GM19395 (cell line): ENCODE results near the gene MVB12B.

ENCODE experiments used
- ATAC-seq: cut with Tn5 transposase; IDR thresholded peaks from one replicate; pipeline ENCODE4 v1.9.1; 2021; ENCODE audit warnings: mild to moderate bottlenecking, moderate library complexity; ENCODE audit not compliant: unreplicated experiment

MVB12B gene

GRCh38 chr9:126401581-126401980 is 75.0 kb downstream of the MVB12B start:
- ATAC-seq = no peak

GRCh38 chr9:126403397-126403796 is 76.8 kb downstream of the MVB12B start:
- ATAC-seq = no peak

- no peak for ATAC-seq
Measured at GRCh38 chr9:126404459-126404858, 77.8 kb downstream of the MVB12B start.

- ATAC-seq = no peak
Measured at GRCh38 chr9:126406075-126406667, 79.5 kb downstream of the MVB12B start.

- ATAC-seq = no peak
Measured at GRCh38 chr9:126407114-126407870, 80.7 kb downstream of the MVB12B start.

- ATAC-seq = no peak
Measured at GRCh38 chr9:126408004-126408403, 81.4 kb downstream of the MVB12B start.

- ATAC-seq = no peak
Measured at GRCh38 chr9:126410229-126410628, 83.6 kb downstream of the MVB12B start.

- ATAC-seq = peak; percentile 71
Measured at GRCh38 chr9:126411225-126411947, 84.8 kb downstream of the MVB12B start.

GRCh38 chr9:126411948-126412284 is 85.3 kb downstream of the MVB12B start:
- ATAC-seq = peak; percentile 35

- ATAC-seq = no peak
Measured at GRCh38 chr9:126412905-126413304, 86.3 kb downstream of the MVB12B start.

GRCh38 chr9:126413391-126414068 is 86.9 kb downstream of the MVB12B start:
- ATAC-seq = no peak

- ATAC-seq = no peak
Measured at GRCh38 chr9:126415741-126416370, 89.2 kb downstream of the MVB12B start.

- ATAC-seq = no peak
Measured at GRCh38 chr9:126417043-126417442, 90.4 kb downstream of the MVB12B start.

- ATAC-seq = no peak
Measured at GRCh38 chr9:126417684-126418083, 91.1 kb downstream of the MVB12B start.

- no peak for ATAC-seq
Measured at GRCh38 chr9:126418608-126419007, 92.0 kb downstream of the MVB12B start.

- no peak for ATAC-seq
Measured at GRCh38 chr9:126419475-126419874, 92.8 kb downstream of the MVB12B start.

GRCh38 chr9:126420135-126420534 is 93.5 kb downstream of the MVB12B start:
- ATAC-seq = no peak

GRCh38 chr9:126420643-126421564 is 94.3 kb downstream of the MVB12B start:
- ATAC-seq = no peak

- ATAC-seq = no peak
Measured at GRCh38 chr9:126421567-126422428, 95.2 kb downstream of the MVB12B start.
